Loucy (cell line): ENCODE data around the gene ZCCHC24.
A peak's percentile ranks its signal among the peaks of the same experiment; 100 is the strongest.

ENCODE experiments used
- H2AFZ ChIP-seq: fragments of 200-600 bp; sonication (generic); 2 replicates; pipeline ENCODE4 v1.6.0; 2016; ENCODE audit warnings: antibody characterized with exemption, mild to moderate bottlenecking, low read length, moderate library complexity
- H3F3A ChIP-seq: fragments of 200-600 bp; 2 replicates; pipeline ENCODE4 v1.6.0; 2016; ENCODE audit warnings: antibody characterized with exemption, low read depth, mild to moderate bottlenecking
- H3K27me3 ChIP-seq: fragments of 200-600 bp; sonication (generic); 2 replicates; pipeline ENCODE4 v1.6.1; 2014; ENCODE audit warnings: low read length, mild to moderate bottlenecking; ENCODE audit not compliant: insufficient read depth, poor library complexity, severe bottlenecking
- H3K36me3 ChIP-seq: fragments of 200-600 bp; sonication (generic); 2 replicates; pipeline ENCODE4 v1.6.1; 2016; ENCODE audit warnings: low read length; ENCODE audit not compliant: insufficient read depth
- H3K4me1 ChIP-seq: fragments of 200-600 bp; sonication (generic); 2 replicates; pipeline ENCODE4 v1.5.1; 2014; ENCODE audit warnings: low read length, mild to moderate bottlenecking; ENCODE audit not compliant: insufficient read depth, poor library complexity, severe bottlenecking
- H3K4me2 ChIP-seq: fragments of 200-600 bp; sonication (generic); 2 replicates; pipeline ENCODE4 v1.6.0; 2014; ENCODE audit warnings: antibody characterized with exemption, low read length, low read depth, mild to moderate bottlenecking; ENCODE audit not compliant: poor library complexity, severe bottlenecking
- H3K4me3 ChIP-seq: fragments of 200-600 bp; sonication (generic); 2 replicates; pipeline ENCODE4 v1.5.1; 2014; ENCODE audit warnings: low read length, mild to moderate bottlenecking, mixed read lengths; ENCODE audit not compliant: poor library complexity, severe bottlenecking
- H3K79me2 ChIP-seq: fragments of 200-600 bp; sonication (generic); 2 replicates; pipeline ENCODE4 v1.6.1; 2014; ENCODE audit warnings: low read length; ENCODE audit not compliant: insufficient read depth
- H3K9ac ChIP-seq: fragments of 200-600 bp; sonication (generic); 2 replicates; pipeline ENCODE4 v1.6.0; 2014; ENCODE audit warnings: mild to moderate bottlenecking, low read depth, low read length, moderate library complexity; ENCODE audit not compliant: poor library complexity, severe bottlenecking
- H3K9me2 ChIP-seq: fragments of 200-600 bp; sonication (generic); replicated peaks from 2 replicates; pipeline ENCODE4 v1.6.1; 2016; ENCODE audit warnings: low read depth, low read length, mixed read lengths
- H3K9me3 ChIP-seq: fragments of 200-600 bp; sonication (generic); 2 replicates; pipeline ENCODE4 v1.6.1; 2014; ENCODE audit warnings: mild to moderate bottlenecking, antibody characterized with exemption, low read length, low read depth; ENCODE audit not compliant: insufficient read depth
- H4K20me1 ChIP-seq: fragments of 200-600 bp; sonication (generic); 2 replicates; pipeline ENCODE4 v1.6.0; 2014; ENCODE audit warnings: antibody characterized with exemption, low read length, mild to moderate bottlenecking; ENCODE audit not compliant: insufficient read depth, poor library complexity, severe bottlenecking
- EZH2phosphoT487 ChIP-seq: fragments of 200-600 bp; IDR thresholded peaks from 2 replicates; pipeline ENCODE4 v1.6.1; 2018; ENCODE audit warnings: antibody characterized with exemption, mild to moderate bottlenecking, moderate library complexity, borderline replicate concordance
- TF ChIP-seq, protein P1 (sequence below): fragments of 200-600 bp; sonication (generic); conservative IDR thresholded peaks from 2 replicates; pipeline ENCODE4 v1.5.1; 2014; ENCODE audit warnings: mild to moderate bottlenecking, antibody characterized with exemption, low read length

Gene ZCCHC24

DNA sequence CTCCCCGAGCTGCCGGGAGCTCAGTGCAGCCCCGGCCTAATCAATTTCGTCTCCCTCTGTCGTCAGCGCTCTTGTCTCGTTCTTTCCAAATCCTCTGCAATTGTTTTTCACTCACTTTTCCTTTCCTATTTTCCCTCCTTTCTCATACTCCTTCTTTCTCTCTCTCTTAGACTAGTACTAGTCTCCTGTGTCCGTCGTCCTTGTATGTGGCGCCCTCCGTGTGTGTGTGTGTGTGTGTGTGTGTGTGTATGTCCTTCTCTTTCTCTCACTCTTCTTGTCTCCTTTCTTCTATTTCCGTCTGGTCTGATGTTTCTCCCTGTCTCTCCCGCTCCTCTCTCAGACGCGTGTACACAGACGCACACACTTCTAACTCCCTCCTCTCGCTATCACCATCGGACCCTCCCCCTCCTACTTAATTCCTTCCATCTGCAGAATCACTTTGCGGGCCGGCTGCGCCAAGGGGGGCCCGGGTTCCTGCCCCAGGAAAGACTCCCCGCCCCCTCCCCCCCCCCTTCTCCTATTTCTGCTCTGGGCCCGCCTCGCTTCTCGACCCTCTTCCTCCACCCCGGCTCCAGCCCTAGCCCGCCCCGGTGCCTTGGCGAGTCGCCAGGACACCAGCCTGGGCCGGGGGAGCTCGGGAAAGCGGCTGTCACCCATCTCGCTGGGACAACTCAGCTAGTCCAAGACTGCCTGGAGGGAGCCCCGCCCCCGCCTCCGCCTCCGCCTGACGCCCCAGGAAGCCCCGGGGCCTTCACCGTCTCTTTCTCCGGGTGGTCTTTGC, 743 bp upstream of the ZCCHC24 start:
- Histone ChIP-seq H3K4me2 (peak overlapping the region; percentile 84), H3K27me3 (no peaks in the 10 kb centered on the region), H3K9me3 (no peaks in the 10 kb centered on the region), H3K9ac (peak overlapping the region; percentile 16), H2AFZ (peak overlapping the region; percentile 79), H3F3A (no peaks in the 10 kb centered on the region), H3K4me1 (peaks cover 30% of the 10 kb centered on the region), H4K20me1 (peaks cover 18% of the 10 kb centered on the region), H3K79me2 (peaks cover 18% of the 10 kb centered on the region; the same call in 1 of the 2 replicates), H3K9me2 (no peaks in the 10 kb centered on the region), H3K36me3 (no peaks in the 10 kb centered on the region), H3K4me3 (peak overlapping the region; percentile 81)
- TF ChIP-seq, protein P1, sequence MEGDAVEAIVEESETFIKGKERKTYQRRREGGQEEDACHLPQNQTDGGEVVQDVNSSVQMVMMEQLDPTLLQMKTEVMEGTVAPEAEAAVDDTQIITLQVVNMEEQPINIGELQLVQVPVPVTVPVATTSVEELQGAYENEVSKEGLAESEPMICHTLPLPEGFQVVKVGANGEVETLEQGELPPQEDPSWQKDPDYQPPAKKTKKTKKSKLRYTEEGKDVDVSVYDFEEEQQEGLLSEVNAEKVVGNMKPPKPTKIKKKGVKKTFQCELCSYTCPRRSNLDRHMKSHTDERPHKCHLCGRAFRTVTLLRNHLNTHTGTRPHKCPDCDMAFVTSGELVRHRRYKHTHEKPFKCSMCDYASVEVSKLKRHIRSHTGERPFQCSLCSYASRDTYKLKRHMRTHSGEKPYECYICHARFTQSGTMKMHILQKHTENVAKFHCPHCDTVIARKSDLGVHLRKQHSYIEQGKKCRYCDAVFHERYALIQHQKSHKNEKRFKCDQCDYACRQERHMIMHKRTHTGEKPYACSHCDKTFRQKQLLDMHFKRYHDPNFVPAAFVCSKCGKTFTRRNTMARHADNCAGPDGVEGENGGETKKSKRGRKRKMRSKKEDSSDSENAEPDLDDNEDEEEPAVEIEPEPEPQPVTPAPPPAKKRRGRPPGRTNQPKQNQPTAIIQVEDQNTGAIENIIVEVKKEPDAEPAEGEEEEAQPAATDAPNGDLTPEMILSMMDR, result no peak
- no peak for TF ChIP-seq EZH2phosphoT487

DNA sequence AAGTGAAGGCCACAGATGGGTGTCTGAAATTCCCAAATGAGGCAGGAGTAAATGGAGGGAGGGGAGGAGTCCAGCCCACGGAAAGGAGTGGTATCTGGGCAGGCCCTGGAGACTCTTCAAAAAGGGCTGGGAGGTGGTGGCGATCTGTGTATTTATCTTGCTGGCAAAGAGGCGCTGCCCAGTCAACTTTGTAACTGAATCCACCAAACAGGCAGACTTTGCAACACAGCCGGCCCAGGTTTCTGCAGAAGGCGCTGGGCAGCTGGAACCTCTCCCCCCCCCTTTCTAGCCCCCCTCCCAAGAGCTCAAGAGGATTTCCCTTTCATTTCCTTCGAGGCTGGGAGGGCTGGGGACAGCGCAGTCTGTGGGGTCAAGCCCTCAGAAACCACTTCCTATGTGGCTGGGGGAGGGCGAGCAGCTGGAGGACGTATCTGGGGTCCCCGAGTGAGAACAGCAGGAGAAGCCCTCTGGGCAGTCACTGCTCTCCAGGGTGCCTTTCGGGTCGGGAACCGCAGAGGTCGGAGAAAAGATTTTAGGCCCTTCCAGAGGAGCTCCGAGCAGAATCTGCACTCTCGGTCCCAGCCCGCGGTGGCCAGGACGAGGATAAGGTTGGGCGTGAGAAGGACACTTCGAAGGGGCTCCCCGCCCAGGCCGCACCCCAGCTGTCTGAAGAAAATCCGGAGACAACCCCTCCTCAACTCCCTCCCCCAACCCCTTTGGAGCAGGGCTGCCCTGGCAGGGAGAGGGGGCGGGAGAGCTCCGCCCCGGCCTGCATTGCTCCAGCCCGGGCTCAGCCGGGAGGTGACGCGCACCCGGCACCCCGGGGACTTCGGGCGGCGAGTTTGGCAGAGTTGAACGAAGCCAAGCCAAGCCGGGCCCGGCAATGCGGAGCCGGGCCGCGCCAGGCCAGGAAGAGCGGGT, 965 bp downstream of the ZCCHC24 start:
- Histone ChIP-seq H3K9ac (peak overlapping the region; percentile 69), H3K36me3 (no peaks in the 10 kb centered on the region), H3K79me2 (peaks cover 18% of the 10 kb centered on the region; the same call in 1 of the 2 replicates), H3K27me3 (no peaks in the 10 kb centered on the region), H3K4me1 (peaks cover 36% of the 10 kb centered on the region), H3K9me2 (no peaks in the 10 kb centered on the region), H3F3A (no peaks in the 10 kb centered on the region), H3K4me2 (peak overlapping the region; percentile 99), H3K9me3 (no peaks in the 10 kb centered on the region), H2AFZ (no peak overlapping the region; the same call in 1 of the 2 replicates), H4K20me1 (peaks cover 18% of the 10 kb centered on the region), H3K4me3 (peak overlapping the region; percentile 81)
- TF ChIP-seq EZH2phosphoT487, result no peak
- TF ChIP-seq, protein P1, result no peak

DNA sequence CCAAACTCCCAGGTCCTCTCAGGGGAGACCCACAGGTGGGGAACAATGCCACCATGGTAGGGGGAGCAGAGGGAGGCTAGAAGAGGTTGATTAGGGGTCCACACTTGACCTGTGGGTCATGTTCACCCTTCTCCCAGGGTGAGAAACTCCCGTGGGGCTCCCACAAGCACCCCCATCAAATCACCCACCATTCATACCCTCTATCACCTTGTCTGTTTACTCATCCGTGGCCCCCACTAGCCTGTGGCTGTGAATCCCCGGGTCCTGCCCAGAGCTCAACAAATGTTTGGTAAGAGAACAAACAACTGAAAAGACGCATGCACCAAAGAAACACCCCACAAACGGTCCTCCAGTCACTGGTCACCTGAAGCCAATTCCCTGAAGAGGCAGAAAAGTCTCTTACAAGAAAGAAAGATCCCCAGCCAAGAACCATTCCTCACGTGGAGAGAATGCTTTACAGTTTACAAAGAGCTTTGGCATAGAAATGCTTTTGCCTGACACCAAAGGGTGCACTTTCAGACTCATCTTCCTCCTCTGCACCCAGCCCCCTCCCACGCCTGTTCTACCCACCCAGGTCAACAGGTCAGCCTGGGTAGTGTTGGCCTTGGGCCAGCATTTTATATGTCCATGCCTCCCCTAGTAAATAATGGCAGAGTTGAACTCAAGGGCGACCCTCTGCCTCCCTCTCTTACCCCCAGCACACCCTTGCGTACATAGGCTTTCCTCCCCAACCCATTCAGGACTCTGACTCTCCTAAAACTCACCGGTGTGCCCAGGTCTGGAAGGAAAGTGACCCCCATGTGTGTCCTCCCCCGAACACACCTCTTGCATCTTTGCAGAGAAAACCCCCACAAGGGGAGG, 1.9 kb downstream of the ZCCHC24 start:
- Histone ChIP-seq H3K36me3 (no peaks in the 10 kb centered on the region), H3K9ac (peak overlapping the region; percentile 69), H3F3A (no peaks in the 10 kb centered on the region), H3K9me3 (no peaks in the 10 kb centered on the region), H3K4me1 (peaks cover 36% of the 10 kb centered on the region), H3K79me2 (peaks cover 18% of the 10 kb centered on the region; the same call in 1 of the 2 replicates), H3K27me3 (no peaks in the 10 kb centered on the region), H3K4me2 (peak overlapping the region; percentile 99), H3K4me3 (peak overlapping the region; percentile 81), H4K20me1 (peaks cover 18% of the 10 kb centered on the region), H2AFZ (no peak overlapping the region), H3K9me2 (no peaks in the 10 kb centered on the region)
- TF ChIP-seq, protein P1, result no peak
- no peak for TF ChIP-seq EZH2phosphoT487
